HG02798 (cell line): ENCODE data around the gene TTC7B.
"Not testable (repeated sequence)": the region's sequence is repeated elsewhere in the genome, so short reads cannot be mapped to it uniquely, and the experiment has no call there.

Experiments
- ATAC-seq: cut with Tn5 transposase; IDR thresholded peaks from one replicate; pipeline ENCODE4 v1.9.1; 2021; ENCODE audit warnings: mild to moderate bottlenecking; ENCODE audit not compliant: unreplicated experiment, poor library complexity

Gene TTC7B

DNA sequence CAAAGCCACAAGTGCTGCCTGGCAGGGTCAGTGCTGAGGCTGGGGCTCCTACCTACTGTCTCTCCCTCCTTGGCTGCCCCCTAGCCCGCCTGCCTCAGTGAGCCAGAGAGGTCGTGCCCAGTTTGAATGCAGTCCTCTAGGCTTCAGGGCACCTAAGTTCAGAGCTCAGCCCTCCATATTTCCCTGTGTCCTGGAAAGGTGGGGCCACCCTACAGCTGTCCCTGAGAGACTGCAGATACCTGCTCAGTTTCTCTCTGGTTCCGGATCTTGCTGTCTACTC, 276.8 kb downstream of the TTC7B start:
- no peak for ATAC-seq

DNA sequence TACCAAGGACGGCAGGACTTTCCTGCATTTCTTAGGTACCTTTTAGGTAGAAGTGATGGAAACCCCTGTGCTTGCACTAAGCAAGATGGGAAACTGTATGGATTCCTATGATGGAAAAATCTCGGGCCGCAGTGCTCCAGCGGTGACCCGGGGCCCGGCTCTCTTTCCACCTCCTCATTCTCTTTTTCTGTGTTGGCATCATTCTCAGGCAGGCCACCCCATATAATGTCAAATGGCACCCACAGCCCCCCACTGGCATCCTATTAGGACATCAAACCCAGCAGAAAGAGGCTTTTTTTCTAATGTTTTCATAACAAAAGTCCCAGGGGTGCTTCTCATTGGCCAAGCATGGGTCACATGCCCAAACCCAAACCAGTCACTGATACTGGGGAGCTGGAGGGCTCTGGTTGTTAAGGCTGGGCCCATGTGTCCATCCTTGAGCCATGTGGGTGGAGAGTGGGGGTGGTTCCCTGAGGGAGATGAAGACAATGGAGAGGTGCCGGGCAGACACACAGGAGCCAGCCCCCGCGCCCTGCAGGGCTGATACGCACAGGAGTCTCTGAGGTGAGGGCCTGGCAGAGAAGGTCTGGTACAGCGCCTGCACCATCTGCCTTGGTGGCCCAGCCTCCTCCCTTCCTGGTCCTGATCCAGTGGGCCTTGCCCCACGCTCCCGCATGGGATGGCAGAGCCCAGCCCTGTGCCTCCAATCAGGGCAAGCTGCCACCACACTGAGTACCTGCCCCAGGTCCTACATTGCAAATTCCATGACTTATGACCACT, 277.3 kb downstream of the TTC7B start:
- ATAC-seq, result no peak

DNA sequence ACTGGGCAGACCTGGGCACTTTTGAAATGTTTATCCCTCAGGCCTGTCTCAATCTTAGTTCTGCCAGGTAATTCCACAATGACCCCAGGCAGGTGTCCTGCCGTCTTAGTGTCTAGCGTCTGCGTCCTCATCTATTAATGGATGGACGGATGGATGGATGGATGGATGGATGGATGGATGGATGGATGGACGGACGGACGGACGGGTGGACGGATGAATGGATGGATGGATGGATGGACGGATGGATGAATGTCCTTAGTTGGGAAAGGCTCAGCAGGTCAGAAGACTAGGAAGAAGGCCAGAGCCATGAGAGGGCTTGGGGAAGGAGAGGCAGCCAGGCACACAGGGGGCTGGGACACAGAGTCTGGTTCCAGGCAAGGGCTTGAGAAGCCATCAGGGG, 278.1 kb downstream of the TTC7B start:
- no peak for ATAC-seq

DNA sequence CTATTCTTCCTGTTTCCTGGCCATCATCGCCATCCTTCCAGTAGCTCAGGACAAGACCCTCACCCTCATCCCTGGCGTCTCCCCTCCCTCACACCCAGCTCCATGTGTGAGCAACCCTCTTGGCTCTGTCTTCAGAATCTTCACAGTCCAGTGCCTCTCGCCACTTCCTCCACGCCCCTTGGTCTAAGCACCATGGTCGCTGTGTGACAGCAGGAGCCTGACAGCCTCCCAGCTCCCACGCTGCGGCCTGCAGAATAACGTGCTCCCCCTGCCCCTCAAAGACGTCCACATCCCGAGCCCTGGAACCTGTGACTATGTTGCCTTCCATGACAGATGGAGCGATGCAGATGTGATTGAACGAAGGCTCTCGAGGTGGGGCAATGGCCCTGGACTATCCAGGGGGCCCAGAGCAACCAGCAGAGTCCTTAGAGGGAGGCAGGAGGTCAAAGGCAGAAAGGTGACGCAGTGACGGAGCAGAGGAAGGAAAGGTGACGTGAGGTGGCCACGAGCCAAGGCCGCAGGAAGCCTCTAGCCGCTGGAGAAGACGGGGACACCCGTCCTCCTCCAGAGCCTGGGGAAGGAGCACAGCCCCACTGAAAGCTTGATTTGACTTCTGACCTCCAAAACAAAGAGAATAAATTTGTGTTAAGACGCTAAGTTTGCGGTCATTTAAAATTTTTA, 279.6 kb downstream of the TTC7B start:
- no peak for ATAC-seq

DNA sequence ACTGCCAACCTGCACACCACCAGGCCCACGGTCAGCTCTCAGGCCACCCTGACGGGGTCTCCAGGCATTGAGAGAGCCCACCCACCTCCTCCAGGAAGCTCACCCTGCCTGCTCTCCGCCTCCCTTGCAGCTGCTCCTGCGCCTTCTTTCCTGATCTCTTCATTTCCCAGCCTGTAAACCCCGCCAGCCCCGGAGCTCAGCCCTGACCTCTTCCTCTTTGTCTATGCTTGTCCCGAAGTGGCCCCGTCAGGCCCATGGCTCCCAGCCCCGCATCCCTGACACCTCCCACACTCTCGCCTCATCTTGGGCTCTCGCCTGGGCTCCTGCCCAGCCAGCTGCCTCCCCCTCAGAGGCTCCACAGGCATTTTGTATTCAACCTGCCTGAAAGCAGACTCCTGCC, 280.1 kb downstream of the TTC7B start:
- ATAC-seq, result no peak

DNA sequence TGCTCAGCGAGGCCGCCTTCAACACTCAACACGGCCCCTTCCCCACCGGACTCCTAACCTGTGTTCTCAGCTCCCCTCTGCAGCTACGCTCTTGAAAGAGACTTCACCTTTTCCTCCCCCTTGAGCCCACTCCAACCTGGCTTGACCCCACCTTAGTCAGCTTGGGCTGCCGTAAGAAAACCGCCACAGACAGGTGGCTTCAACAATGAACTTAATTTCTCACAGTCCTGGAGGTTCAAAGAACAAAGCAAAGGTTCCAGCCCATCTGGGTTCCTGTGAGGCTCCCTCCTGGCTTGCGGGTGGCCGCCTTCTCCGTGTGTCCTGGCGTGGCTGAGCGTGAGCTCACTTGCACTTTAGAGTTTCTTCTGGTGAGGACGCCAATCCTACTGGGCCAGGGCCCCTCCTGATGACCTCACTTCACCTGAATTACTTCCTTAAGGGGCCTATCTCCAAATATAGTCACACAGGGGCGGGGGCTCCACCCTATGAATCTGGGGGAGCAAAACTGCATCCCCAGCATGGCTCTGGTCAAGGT, 280.6 kb downstream of the TTC7B start:
- no peak for ATAC-seq

DNA sequence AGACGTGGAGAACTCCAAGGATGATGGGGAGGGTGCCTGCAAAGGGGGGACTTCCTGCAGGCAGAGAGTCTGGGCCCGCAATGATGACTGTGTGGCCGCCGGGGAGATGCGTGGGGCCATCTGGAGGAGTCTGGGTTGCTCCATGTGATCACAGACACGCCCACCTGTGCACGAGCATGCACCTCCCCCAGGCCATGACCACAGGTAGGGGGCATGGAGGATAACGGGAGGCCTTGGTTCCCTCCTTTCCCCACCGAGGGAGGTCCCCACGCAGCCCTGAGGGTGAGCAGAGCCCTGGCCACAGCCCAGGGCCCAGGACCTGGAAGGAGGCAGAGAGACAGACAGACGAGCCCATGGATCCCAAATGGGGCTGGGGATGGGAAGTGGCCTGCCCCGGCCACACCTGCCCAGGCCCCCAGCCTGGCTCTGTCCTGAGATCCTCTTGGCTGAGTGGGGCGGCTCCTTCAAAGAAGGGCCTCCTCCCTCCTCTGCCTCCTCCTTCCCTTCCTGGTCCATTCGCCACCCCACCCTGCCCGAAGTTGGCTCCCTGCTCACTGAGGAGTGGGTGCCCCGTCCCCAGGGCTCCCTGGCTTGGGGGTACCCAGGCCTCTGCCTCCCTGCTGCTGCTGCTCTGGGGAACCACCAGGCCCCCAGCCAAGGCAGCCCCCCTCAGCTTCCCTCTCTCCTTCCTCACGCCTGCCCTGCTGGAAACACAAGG, 281.2 kb downstream of the TTC7B start:
- ATAC-seq, result no peak

DNA sequence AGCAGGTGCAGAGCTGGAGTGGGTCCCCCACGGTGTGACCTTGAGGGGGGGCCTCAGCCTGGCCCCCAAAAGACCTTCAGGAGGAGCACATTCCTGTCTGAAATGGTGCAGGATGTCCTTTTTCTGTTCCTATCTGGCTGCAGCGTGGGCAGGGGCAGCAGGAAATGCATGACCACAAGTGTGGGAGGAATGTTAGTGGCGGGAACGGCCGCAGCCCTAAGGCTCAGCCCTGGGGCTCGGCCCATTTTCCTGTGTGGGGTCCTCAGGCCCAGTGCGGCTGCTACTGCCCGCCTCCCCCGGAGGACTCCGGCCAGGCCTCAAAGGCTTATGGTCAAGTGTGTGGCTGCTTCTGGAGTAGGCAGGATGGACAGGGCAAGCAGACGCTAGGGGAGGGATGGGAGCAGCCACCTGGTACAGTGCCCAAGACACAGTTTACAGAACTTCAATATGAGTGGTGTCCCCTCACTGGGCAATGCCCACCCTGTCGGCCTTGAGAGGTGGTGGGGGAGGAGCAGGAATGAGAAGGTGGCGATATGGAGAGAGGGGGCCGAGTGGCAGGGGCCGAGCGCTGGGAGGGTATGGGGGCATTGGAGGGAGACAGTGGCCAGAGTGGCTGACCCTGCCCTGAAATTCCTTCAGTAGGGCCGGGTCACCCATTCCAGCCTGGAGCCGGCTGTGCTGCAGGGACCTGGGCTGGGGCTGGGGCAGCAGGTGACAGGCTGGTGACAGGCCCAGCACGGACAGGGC, 282.0 kb downstream of the TTC7B start:
- no peak for ATAC-seq

DNA sequence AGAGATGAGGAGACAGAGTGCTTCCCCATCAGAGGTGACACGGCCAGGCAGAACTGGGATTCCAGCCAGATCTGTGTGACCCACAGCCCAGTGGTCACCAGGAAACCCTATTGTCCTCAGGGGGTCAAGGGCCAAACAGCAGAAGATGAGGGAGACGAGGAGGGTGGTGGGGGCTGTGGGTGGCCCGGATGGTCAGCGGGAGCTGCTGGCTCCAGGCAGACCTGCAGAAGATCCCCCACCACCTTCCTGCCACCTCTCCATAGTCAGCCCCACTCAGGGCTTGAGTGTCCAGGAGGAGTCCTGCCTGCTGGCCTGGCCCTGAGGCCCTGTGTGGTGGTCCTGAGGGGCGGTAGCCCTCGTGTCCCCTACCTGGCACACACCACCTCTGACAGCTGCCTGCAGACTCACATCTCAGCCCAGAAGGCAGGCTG, 282.6 kb downstream of the TTC7B start:
- no peak for ATAC-seq

DNA sequence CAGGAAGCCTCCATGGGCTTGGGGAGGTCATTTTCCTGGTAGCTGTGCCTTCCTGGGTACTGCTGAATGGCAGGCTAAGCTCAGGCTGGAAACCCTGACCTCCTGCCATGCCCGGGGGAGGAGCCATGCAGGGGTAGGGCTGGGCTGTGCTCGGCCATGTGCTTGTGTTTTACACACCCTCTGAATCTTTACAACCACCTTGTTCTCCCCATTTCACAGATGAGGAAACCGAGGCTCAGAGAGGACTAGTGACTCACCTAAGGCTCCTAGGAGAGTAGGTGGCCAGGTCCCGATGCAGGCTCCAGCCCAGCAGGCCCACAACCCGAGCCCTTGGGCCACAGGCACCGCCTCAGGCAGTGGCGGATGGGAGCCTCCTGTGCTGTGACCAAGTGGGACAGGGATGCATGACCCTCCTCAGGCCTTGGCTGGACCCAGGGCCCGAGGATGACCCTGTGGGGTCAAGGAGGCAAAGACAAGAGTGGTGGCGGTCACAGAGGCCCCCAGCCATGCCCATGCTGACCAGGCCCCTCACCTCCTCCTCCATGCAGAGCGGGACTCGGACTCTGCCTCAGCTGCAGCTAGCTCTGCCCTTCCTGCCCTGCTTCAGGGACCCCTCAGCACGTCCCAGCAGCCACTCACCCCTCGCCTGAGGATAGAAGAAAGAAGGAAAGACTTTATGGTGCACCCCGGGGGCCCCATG, 283.3 kb downstream of the TTC7B start:
- no peak for ATAC-seq

DNA sequence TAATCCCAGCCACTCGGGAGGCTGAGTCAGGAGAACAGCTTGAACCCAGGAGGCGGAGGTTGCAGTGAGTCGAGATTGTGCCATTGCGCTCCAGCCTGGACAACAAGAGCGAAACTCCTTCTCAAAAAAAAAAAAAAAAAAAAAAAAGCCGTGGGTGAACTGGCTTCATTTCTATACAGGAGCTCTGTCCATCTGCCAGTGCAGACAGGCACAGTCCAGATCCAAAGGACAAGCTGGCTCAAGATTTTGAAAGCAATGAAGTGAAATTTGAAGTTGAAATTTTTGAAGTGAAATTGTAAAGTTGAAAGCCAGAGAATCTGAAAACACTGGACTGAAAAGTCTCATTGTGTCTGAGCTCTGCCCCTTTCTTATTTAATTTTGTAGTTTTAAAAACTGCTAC, 284.7 kb downstream of the TTC7B start:
- ATAC-seq, result no peak

DNA sequence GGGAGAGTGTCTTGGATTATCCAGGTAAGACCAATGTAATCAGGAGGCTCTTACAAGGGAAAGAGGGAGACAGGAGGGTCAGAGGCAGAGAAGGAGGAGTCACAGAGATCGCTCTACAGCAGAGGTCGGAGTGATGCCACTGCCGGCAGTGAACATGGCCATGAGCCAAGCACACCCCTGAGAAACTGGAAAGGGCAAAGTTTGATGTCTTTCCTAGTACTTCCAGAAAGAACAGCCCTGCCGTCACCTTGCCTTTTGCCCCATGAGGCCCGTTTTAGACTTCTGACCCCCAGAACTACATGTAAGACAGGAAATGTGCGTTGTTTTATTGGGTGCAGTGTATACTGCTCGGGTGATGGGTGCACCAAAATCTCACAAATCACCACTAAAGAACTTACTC, 285.7 kb downstream of the TTC7B start:
- ATAC-seq, result no peak

DNA sequence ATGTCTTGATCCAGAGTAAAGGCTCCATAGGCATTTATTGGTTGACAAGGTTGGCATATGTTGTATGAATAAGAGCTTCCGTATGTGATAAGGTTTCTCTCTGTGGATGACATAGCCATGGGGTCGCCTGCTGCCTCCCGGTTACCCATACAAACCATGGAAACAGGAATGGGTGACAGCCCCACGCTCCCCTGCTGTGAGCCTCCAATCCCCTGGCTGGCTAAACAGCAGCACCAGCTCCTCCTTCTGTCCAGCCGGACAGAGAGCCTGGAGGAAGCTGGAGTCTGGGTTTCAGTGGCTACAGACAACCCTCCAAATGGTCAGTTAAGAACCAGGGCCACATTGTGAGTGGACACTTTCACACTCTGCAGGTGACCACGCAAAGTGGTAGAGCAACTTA, 288.3 kb downstream of the TTC7B start:
- ATAC-seq, result no peak

DNA sequence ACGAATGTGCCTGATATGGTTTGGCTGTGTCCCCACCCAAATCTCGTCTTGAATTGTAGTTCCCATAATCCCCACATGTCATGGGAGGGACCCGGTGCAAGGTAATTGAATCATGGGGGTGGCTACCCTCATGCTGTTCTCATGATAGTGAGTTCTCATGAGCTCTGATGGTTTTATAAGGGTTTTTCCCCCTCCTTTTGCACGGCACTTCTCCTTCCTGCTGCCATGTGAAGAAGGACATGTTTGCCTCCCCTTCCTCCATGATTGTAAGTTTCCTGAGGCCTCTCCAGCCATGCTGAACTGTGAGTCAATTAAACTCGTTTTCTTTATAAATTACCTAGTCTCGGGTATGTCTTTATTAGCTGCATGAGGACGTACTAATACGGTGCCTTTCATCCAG, 289.7 kb downstream of the TTC7B start:
- ATAC-seq, result not testable (repeated sequence)

DNA sequence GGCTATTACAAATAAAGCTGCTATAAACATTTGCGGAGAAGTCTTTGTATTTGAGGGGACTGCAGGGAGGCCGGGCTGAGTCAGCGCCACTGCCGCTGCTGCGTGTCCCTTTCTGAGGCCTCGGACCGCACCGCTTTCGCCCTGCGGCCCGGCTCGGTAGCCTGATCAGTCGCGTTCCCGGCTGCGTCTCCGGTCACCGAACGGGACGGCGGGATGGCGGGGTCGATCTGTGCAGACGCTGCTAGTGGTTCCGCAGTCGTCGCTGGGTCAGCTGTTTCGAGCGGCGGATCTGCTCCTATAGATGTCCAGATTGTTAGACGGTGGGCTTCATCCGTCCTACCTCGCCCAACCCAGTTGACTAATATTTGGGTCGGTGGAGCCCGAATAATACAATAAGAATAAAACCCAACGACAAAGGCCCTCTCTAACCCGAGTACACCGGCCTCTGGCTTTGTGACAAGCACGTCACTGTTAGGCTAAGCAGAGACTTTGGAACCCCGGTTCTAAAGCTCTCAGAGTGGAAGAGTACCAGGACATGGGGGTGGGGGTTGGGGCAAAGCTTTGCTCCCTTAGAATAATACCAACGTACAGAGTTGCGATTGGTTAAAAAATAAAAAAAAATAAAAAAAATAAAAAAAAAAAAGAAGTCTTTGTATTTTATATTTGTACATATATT, 290.7 kb downstream of the TTC7B start:
- ATAC-seq, result not testable (repeated sequence)

DNA sequence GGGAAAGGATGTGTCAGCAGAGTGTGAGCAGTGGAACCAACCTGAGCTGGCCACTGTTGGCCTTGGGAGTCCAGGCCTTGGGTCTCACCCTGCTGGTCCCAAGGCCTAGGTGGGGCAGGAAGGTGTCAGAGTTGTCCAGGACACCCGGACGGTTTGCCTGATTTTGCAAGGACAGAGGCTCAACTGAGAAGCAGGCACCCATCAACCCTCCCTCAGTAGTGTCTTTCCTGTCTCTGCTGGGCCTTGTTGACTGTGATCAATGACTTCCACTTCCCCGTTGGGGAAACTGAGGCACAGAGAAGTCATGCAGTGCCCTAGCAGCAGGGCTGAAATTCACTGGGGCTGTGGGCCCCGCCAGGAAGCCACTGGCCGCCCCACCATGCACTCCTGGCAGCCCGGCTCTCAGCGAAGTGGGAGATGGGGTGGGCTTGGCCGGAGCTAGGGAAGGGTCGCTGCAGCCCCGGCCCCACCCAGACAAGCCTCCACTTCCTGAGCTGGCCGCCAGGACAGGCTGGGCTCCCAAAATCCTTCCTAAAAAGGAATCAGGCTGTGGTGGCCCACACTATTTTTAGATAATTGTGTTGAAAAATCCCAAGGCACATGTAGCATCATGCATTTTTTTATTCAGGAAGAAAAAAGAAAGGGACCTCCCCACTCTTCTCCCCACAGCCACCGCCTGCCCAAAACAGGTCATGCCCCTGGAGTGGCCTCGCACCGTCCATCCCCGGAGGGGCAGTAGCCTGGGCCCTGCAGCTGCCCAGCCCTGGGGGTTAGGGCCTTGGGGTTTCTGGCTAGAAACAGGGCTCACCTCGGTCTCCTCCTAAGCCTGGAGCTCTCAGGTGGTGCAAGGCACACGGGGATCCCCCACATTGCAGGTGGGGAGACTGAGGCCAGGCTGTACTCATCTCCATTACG, 292.0 kb downstream of the TTC7B start:
- ATAC-seq, result no peak

DNA sequence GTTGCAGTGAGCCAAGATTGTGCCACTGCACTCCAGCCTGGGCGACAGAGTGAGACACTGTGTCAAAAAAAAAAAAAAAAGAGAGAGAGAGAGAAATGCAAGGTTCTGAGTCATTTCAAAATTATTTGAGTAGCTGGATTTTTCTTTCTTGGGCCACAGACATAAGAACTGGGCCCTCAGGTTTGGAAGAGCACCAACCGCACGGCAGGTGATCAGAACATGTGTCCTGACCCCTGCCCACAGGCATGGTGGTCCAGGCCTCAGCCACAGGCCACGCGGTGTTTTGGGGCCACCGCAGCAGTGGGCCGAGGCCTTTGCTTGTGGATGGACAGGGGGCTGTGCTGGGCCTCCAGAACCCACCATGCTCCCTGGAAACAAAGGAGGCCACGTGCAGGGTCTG, 292.7 kb downstream of the TTC7B start:
- ATAC-seq, result no peak

DNA sequence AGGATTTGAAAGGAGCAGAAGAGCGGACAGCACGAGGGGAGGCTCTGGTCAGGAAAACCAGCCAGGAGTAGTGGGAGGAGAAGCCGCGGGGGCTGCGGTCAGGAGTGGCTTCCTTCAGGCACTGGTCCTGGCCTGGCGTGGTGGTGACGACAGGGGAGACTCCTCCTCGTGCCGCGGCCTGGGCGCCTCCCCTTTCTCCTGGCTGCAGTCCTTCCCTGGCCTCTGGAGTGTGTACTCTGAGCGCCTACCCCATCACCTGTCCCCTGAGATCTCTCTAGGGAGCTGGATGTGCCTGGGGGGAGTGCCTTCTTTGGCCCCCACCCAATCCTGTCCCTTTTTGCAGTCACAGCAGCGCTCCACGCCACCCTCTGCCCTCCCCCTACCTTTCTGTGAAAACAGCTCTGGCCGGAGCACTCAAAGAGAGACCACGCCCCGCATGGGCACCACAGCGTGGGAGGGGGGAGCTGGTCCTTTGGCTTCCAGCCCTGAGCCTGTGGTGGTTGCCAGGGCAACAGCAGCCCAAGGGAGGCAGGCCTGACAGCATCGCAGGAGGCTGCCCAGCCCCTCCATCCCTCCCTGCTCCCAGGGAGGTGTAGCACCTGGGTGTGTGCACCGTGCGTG, 293.5 kb downstream of the TTC7B start:
- ATAC-seq, result no peak
